Natural killer cell (primary cell): ENCODE data around the gene CAPN5. TPM values are rescaled to one million over a fixed set of nuclear protein-coding genes. Genes with fewer than 3 reads are reported as not detected.

Experiments used
- ATAC-seq, 3 donors: fragments of 150-1000 bp in 2 of 3; fragments of 200-7000 bp in 1 of 3; cut with Tn5 transposase; 1 replicate in 1 of 3; 2 replicates in 2 of 3; pipeline ENCODE4 v1.10.0; 2021; ENCODE audit warnings: mild to moderate bottlenecking in 2 of 3, moderate library complexity in 2 of 3
- DNase-seq, 2 donors: peaks; one replicate each; pipeline versions ENCODE4 v3.0.0 to v3.0.0-alpha.2; 2013 to 2021; ENCODE audit warnings: mixed read lengths in 1 of 2
- H3K27ac ChIP-seq: one replicate; pipeline ENCODE4 v1.5.1; 2013; ENCODE audit warnings: mild to moderate bottlenecking, low read length
- H3K27me3 ChIP-seq: one replicate; pipeline ENCODE4 v1.6.1; 2013; ENCODE audit warnings: low read length; ENCODE audit not compliant: control insufficient read depth, insufficient read depth
- H3K36me3 ChIP-seq: one replicate; pipeline ENCODE4 v1.6.1; 2013; ENCODE audit warnings: low read length; ENCODE audit not compliant: control insufficient read depth, insufficient read depth
- H3K4me1 ChIP-seq: one replicate; pipeline ENCODE4 v1.6.1; 2013; ENCODE audit warnings: low read length; ENCODE audit not compliant: control insufficient read depth, insufficient read depth
- H3K4me3 ChIP-seq: one replicate; pipeline ENCODE4 v1.5.1; 2013; ENCODE audit warnings: low read length
- H3K9me3 ChIP-seq: one replicate; pipeline ENCODE4 v1.6.1; 2013; ENCODE audit warnings: low read length; ENCODE audit not compliant: control insufficient read depth, insufficient read depth
- H3K27ac Mint-ChIP-seq, 2 donors: one replicate each; pipeline ENCODE4 v1.8.0; 2022; ENCODE audit warnings: mild to moderate bottlenecking in 2 of 2, mixed read lengths in 2 of 2, moderate library complexity in 1 of 2
- H3K27me3 Mint-ChIP-seq, 2 donors: one replicate each; pipeline ENCODE4 v1.8.0; 2022; ENCODE audit warnings: low read depth in 2 of 2, mixed read lengths in 2 of 2
- H3K36me3 Mint-ChIP-seq: one replicate; pipeline ENCODE4 v1.8.0; 2022; ENCODE audit warnings: mixed read lengths
- H3K4me1 Mint-ChIP-seq, 2 donors: one replicate each; pipeline ENCODE4 v1.8.0; 2022; ENCODE audit warnings: mixed read lengths in 2 of 2
- H3K4me3 Mint-ChIP-seq: one replicate; pipeline ENCODE4 v1.8.0; 2022; ENCODE audit warnings: mild to moderate bottlenecking, moderate library complexity, mixed read lengths
- H3K9me3 Mint-ChIP-seq, 2 donors: one replicate each; pipeline ENCODE4 v1.8.0; 2022; ENCODE audit warnings: mixed read lengths in 2 of 2
- WGBS: methylation state at CpG from one replicate; pipeline ENCODE4 v1.1.7; 2013; ENCODE audit warnings: missing lambda C conversion rate; ENCODE audit not compliant: insufficient coverage; 5-methylcytosine and 5-hydroxymethylcytosine counted together
- intact Hi-C: fragments of 100-400 bp; cut with micrococcal nuclease; formaldehyde crosslinking; loops from one replicate; pipeline ENCODE4 v1.14.2; 2022
- total RNA-seq, 4 donors: library from RNA; stranded (reverse); fragments of 120-200 nt in 1 of 4; gene quantifications; one replicate each; pipeline versions ENCODE4 v1.2.3 to v1.2.4, GENCODE V29; 2013 to 2022
- TF ChIP-seq, protein P1 (sequence below): fragments of 200-600 bp; IDR thresholded peaks from one replicate; pipeline ENCODE4 v1.8.0; 2022; ENCODE audit warnings: antibody characterized with exemption

Gene CAPN5
- total RNA-seq, 3 donors from 2014 or later (not counting 1 experiment from before 2014, with no cell fraction given) = 32.3 to 34.5 (median 34.3) TPM

DNA sequence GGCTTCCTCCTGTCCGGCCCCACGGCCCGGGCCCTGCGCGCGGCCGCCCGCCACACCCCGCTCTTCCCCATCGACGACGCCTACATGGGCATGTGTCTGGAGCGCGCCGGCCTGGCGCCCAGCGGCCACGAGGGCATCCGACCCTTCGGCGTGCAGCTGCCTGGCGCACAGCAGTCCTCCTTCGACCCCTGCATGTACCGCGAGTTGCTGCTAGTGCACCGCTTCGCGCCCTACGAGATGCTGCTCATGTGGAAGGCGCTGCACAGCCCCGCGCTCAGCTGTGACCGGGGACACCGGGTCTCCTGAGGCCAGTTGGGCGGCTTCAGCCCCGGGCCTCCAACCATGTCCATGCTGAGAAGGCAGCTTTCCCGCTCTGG, 26.4 kb upstream of the CAPN5 start:
- Histone ChIP-seq H3K27me3 (peaks cover 13% of the 10 kb centered on the region), H3K4me3 (no peak overlapping the region), H3K36me3 (no peaks in the 10 kb centered on the region), H3K4me1 (peaks cover 11% of the 10 kb centered on the region), H3K9me3 (no peaks in the 10 kb centered on the region), H3K27ac (no peak overlapping the region)
- WGBS = 75% methylated on average over 37 of the region's 37 CpGs
- Mint-ChIP-seq H3K9me3 (no peaks in the 10 kb centered on the region), H3K36me3 (no peaks in the 10 kb centered on the region), H3K4me3 (no peak overlapping the region), H3K4me1 (peaks cover 0 to 14% of the 10 kb centered on the region in 2 donors), H3K27me3 (peaks cover 47 to 68% of the 10 kb centered on the region in 2 donors), H3K27ac (no peak overlapping the region)
- DNase-seq (no peak), ATAC-seq (no peak)
- TF ChIP-seq, protein P1, sequence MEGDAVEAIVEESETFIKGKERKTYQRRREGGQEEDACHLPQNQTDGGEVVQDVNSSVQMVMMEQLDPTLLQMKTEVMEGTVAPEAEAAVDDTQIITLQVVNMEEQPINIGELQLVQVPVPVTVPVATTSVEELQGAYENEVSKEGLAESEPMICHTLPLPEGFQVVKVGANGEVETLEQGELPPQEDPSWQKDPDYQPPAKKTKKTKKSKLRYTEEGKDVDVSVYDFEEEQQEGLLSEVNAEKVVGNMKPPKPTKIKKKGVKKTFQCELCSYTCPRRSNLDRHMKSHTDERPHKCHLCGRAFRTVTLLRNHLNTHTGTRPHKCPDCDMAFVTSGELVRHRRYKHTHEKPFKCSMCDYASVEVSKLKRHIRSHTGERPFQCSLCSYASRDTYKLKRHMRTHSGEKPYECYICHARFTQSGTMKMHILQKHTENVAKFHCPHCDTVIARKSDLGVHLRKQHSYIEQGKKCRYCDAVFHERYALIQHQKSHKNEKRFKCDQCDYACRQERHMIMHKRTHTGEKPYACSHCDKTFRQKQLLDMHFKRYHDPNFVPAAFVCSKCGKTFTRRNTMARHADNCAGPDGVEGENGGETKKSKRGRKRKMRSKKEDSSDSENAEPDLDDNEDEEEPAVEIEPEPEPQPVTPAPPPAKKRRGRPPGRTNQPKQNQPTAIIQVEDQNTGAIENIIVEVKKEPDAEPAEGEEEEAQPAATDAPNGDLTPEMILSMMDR = no peak
- intact Hi-C loops = no loop called here

DNA sequence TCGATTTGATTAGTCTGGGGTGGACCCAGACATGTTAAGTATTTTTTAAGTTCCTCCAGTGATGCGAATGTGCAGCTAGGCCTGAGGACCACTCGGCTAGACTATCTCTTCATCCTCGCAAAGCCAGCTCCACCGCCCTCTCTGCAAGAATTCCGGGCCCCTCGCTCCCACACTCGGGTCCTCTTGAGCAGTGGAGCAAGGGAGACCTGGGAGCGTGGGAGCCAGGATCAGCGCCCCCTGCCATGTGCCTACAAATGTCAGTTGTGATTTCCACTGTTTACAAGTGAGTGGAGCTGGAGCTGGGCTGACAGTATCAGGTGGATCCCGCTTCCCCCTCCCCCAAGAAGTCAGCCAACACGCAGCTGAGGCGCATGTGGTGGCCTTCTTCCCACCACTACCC, 25.9 kb upstream of the CAPN5 start:
- H3K27ac ChIP-seq = no peak overlapping the region
- no peaks in the 10 kb centered on the region for H3K9me3 ChIP-seq
- peaks cover 0 to 14% of the 10 kb centered on the region in 2 donors for H3K4me1 Mint-ChIP-seq
- H3K27ac Mint-ChIP-seq = no peak overlapping the region
- peaks cover 13% of the 10 kb centered on the region for H3K4me1 ChIP-seq
- no peak for ATAC-seq
- TF ChIP-seq, protein P1 = no peak
- peaks cover 48 to 68% of the 10 kb centered on the region in 2 donors for H3K27me3 Mint-ChIP-seq
- no peak for DNase-seq
- peaks cover 16% of the 10 kb centered on the region for H3K27me3 ChIP-seq
- no peak overlapping the region for H3K4me3 Mint-ChIP-seq
- intact Hi-C loops = no loop called here
- WGBS = 93% methylated on average over 13 of the region's 13 CpGs
- no peaks in the 10 kb centered on the region for H3K36me3 ChIP-seq
- H3K36me3 Mint-ChIP-seq = no peaks in the 10 kb centered on the region
- no peaks in the 10 kb centered on the region for H3K9me3 Mint-ChIP-seq
- H3K4me3 ChIP-seq = no peak overlapping the region

DNA sequence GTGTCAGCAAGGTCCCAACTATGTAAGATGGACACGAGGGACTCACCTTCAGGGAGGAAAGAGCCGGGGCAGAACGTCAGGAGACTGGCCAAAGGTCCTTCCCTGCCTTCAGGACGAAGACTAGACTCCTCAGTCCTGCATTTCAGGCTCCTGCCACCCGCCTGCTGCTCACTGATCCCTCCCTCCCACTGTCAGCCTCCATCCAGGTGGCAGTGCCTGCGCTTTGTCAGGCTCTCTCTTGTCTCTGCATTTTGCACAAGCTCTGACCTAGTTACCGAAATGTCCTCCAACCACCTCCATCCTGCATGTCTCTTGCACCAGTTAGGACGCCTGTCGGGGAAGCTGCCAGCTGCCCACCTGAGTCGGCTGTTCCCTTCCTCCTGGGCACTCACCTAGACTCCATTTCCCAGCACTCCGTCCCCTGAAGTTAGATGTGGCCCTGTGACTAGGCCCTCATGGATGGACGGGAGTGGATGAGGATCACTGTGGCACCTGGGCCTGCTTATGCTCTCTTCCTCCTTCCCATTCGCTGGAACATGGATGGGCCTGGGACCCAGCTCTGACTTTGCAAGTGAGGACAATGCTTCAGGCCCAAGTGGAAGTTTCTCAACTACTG, 24.6 kb upstream of the CAPN5 start:
- 89% methylated on average over 13 of the region's 13 CpGs for WGBS
- peaks cover 16% of the 10 kb centered on the region for H3K4me1 ChIP-seq
- ATAC-seq (no peak), DNase-seq (no peak)
- no peak overlapping the region for H3K4me3 ChIP-seq
- H3K27me3 Mint-ChIP-seq = peaks cover 49 to 54% of the 10 kb centered on the region in 2 donors
- no peaks in the 10 kb centered on the region for H3K9me3 ChIP-seq
- H3K27ac Mint-ChIP-seq = no peak overlapping the region
- intact Hi-C loops = no loop called here
- H3K27ac ChIP-seq = no peak overlapping the region
- H3K36me3 ChIP-seq = no peaks in the 10 kb centered on the region
- no peak overlapping the region for H3K4me3 Mint-ChIP-seq
- no peaks in the 10 kb centered on the region for H3K36me3 Mint-ChIP-seq
- peaks cover 5 to 24% of the 10 kb centered on the region in 2 donors for H3K4me1 Mint-ChIP-seq
- H3K9me3 Mint-ChIP-seq = no peaks in the 10 kb centered on the region
- peaks cover 16% of the 10 kb centered on the region for H3K27me3 ChIP-seq
- TF ChIP-seq, protein P1 = no peak

DNA sequence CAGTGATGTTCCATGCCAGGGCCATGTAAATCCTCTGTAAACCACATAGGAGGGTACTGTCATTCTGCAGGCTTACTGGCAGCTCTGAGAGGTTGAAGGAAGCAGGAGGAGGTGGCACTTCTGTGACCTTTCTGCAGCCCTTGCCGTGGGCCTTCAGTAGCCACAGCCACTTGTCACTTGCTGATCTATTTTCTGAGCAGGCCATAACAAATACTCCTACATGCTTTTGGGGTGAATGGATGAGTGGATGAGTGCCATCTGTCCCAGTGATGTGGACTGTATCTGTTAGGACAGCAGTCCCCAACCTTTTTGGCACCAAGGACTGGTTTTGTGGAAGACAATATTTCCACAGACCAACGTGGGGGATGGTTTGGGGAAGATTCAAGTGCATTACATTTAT, 22.4 kb upstream of the CAPN5 start:
- Histone ChIP-seq H3K4me3 (no peak overlapping the region), H3K36me3 (no peaks in the 10 kb centered on the region), H3K27ac (no peak overlapping the region), H3K27me3 (peaks cover 14% of the 10 kb centered on the region), H3K9me3 (no peaks in the 10 kb centered on the region), H3K4me1 (peaks cover 14% of the 10 kb centered on the region)
- intact Hi-C loops = no loop called here
- no peaks in the 10 kb centered on the region for H3K9me3 Mint-ChIP-seq
- no peak overlapping the region for H3K27ac Mint-ChIP-seq
- peaks cover 30 to 37% of the 10 kb centered on the region in 2 donors for H3K27me3 Mint-ChIP-seq
- peaks cover 13 to 20% of the 10 kb centered on the region in 2 donors for H3K4me1 Mint-ChIP-seq
- no CpG with 5 or more reads among the region's 2 CpGs for WGBS
- ATAC-seq = no peak
- DNase-seq = no peak
- H3K36me3 Mint-ChIP-seq = no peaks in the 10 kb centered on the region
- TF ChIP-seq, protein P1 = no peak
- H3K4me3 Mint-ChIP-seq = no peak overlapping the region
